Measurements from ENCODE around the gene ZNF775. TPM values are rescaled to one million over a fixed set of nuclear protein-coding genes. Genes with fewer than 3 reads are reported as not detected.

Gene ZNF775
- total RNA-seq, 1 donor from 2014 or later = 12.1 TPM

DNA sequence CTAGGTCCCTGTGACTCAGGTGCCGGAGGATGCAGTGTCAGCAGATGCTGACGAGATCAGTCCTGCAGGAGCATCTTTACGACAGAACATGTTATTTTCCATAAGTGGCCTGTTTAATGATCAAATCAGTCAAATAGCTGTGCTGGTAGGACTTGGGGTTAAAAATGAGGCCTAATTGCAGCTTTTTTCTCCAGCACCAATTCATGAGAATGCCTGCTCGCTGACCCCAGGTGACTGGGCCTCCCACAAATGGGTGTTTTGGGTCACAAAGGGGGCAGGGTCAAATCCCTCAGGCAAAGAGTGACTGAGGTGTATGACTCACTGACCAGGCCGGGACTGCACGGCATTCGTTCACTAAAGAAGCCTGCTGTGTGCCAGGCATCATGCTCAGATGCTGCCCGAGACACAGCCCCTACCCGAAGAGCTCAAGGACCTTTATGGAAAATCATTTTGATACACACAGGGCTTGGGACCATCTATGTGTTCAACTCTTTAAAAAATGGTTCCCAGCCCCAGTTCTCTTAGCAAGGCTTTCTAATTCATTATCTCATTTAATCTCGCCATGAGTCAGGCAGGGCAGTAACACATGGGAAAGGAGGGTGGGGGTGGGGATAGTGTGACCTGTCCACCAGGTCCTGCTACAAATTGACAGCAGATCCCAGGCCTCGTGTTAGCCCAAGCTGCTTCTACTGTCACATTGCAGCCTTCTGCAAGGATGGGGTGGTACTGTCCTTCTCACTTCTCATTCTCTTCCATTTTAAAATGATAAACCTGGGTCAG is 21.1 kb downstream of the ZNF775 start:
- Mint-ChIP-seq H3K4me1 (ENCODE audit: unreplicated experiment) (peaks cover 19% of the 10 kb centered on the region), H3K36me3 (ENCODE audit: low read depth, unreplicated experiment) (peaks cover 33% of the 10 kb centered on the region), H3K4me3 (ENCODE audit: unreplicated experiment) (no peak overlapping the region), H3K27ac (ENCODE audit: unreplicated experiment) (no peak overlapping the region), H3K9me3 (ENCODE audit: unreplicated experiment) (no peaks in the 10 kb centered on the region), H3K27me3 (ENCODE audit: unreplicated experiment) (peaks cover 13% of the 10 kb centered on the region)
- DNase-seq (ENCODE audit: low spot score) = no peak
- TF ChIP-seq, protein P1, sequence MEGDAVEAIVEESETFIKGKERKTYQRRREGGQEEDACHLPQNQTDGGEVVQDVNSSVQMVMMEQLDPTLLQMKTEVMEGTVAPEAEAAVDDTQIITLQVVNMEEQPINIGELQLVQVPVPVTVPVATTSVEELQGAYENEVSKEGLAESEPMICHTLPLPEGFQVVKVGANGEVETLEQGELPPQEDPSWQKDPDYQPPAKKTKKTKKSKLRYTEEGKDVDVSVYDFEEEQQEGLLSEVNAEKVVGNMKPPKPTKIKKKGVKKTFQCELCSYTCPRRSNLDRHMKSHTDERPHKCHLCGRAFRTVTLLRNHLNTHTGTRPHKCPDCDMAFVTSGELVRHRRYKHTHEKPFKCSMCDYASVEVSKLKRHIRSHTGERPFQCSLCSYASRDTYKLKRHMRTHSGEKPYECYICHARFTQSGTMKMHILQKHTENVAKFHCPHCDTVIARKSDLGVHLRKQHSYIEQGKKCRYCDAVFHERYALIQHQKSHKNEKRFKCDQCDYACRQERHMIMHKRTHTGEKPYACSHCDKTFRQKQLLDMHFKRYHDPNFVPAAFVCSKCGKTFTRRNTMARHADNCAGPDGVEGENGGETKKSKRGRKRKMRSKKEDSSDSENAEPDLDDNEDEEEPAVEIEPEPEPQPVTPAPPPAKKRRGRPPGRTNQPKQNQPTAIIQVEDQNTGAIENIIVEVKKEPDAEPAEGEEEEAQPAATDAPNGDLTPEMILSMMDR (IDR thresholded peaks at IDR 0.05; ENCODE audit: unreplicated experiment) = no peak

GRCh38 chr7:150400788-150401423 is 21.8 kb downstream of the ZNF775 start:
- DNase-seq (ENCODE audit: low spot score) = no peak
- Mint-ChIP-seq H3K27ac (ENCODE audit: unreplicated experiment) (peak overlapping the region; percentile 36), H3K27me3 (ENCODE audit: unreplicated experiment) (peaks cover 16% of the 10 kb centered on the region), H3K4me3 (ENCODE audit: unreplicated experiment) (no peak overlapping the region), H3K9me3 (ENCODE audit: unreplicated experiment) (no peaks in the 10 kb centered on the region), H3K4me1 (ENCODE audit: unreplicated experiment) (peaks cover 24% of the 10 kb centered on the region), H3K36me3 (ENCODE audit: low read depth, unreplicated experiment) (peaks cover 28% of the 10 kb centered on the region)
- TF ChIP-seq, protein P1 (IDR thresholded peaks at IDR 0.05; ENCODE audit: unreplicated experiment) = no peak

- Mint-ChIP-seq H3K36me3 (ENCODE audit: low read depth, unreplicated experiment) (peaks cover 23% of the 10 kb centered on the region), H3K27ac (ENCODE audit: unreplicated experiment) (peak overlapping the region; percentile 36), H3K4me1 (ENCODE audit: unreplicated experiment) (peaks cover 29% of the 10 kb centered on the region), H3K4me3 (ENCODE audit: unreplicated experiment) (no peak overlapping the region), H3K27me3 (ENCODE audit: unreplicated experiment) (peaks cover 16% of the 10 kb centered on the region), H3K9me3 (ENCODE audit: unreplicated experiment) (no peaks in the 10 kb centered on the region)
- no peak for DNase-seq (ENCODE audit: low spot score)
- TF ChIP-seq, protein P1 (IDR thresholded peaks at IDR 0.05; ENCODE audit: unreplicated experiment) = no peak
Observed at GRCh38 chr7:150401424-150401790, 22.3 kb downstream of the ZNF775 start.

DNA sequence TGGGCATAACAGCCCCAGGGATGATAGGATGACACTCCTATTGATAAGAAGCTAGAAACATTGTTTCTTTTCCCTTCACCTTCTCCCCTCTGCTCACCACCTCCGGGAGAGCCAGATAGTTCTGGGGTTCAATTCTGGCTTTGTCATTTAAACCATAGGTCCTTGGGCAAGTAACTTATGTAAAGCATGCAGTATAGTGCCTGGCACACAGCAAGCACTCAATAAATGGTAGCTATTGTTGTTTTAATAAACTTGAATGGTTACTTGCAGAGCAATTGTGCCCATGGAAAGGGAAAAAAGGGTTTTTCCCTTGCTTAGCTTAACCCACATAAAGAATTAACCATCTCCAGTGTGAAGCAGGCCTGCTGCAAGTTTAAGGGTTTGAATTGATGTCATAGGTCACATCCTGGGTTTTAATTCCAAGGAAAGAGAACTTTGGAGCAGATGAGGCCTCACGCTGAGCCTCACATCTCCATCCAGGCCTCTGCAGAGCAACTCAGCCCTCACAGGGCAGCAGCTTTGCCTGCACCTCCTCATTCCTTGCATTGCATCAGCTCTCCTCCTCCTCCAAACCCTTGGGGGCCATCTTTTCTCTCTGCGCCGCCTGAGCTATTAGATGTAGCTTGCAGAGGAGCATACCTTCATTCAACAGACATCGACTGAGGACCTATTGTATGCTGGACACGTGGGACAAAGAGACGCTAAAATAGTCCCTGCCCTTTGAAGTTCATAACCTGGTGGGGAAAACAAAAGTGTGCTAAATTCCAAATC is 22.9 kb downstream of the ZNF775 start:
- Mint-ChIP-seq H3K36me3 (ENCODE audit: low read depth, unreplicated experiment) (peaks cover 27% of the 10 kb centered on the region), H3K27me3 (ENCODE audit: unreplicated experiment) (peaks cover 18% of the 10 kb centered on the region), H3K27ac (ENCODE audit: unreplicated experiment) (no peak overlapping the region), H3K9me3 (ENCODE audit: unreplicated experiment) (no peaks in the 10 kb centered on the region), H3K4me1 (ENCODE audit: unreplicated experiment) (peaks cover 33% of the 10 kb centered on the region), H3K4me3 (ENCODE audit: unreplicated experiment) (peak overlapping the region; percentile 11)
- no peak for DNase-seq (ENCODE audit: low spot score)
- TF ChIP-seq, protein P1 (IDR thresholded peaks at IDR 0.05; ENCODE audit: unreplicated experiment) = no peak

Data from endothelial cell (in vitro differentiated cells).